Tibial nerve (tissue), 4 donors: Measurements from ENCODE around the gene PFKFB3.

Experiments
- CTCF ChIP-seq, 5 experiments: fragments of 200-600 bp in 3 of 5; fragments of 450-650 bp in 2 of 5; sonication (generic) in 3 of 5; IDR thresholded peaks; one replicate each; pipeline ENCODE4 v1.5.1; 2016 to 2019; ENCODE audit warnings: antibody characterized with exemption in 5 of 5, mild to moderate bottlenecking in 3 of 5, moderate library complexity in 2 of 5
- EP300 ChIP-seq, 2 donors: sonication (generic); formaldehyde crosslinking; IDR thresholded peaks; one replicate each; pipeline ENCODE4 v1.6.1; 2017; ENCODE audit warnings: antibody characterized with exemption in 2 of 2, mild to moderate bottlenecking in 1 of 2
- POLR2A ChIP-seq, 2 donors: fragments of 450-650 bp; IDR thresholded peaks; one replicate each; pipeline ENCODE4 v1.6.1; 2017; ENCODE audit warnings: antibody characterized with exemption in 2 of 2, mild to moderate bottlenecking in 2 of 2, moderate library complexity in 2 of 2

GRCh38 chr10:6154566-6154965 lies 48.2 kb upstream of the PFKFB3 start:
- TF ChIP-seq CTCF (IDR thresholded peaks at IDR 0.05) (no peak), EP300 (IDR thresholded peaks at IDR 0.05) (no peak), POLR2A (IDR thresholded peaks at IDR 0.05) (no peak)
